Posterior cingulate gyrus (tissue), 11 donors: ENCODE data around the gene SLC26A5.
"Not testable (repeated sequence)": the region's sequence is repeated elsewhere in the genome, so short reads cannot be mapped to it uniquely, and the experiment has no call there.

ENCODE experiments used
- DNase-seq, 10 donors: peaks; one replicate each; pipeline versions ENCODE4 v3.0.0 to v3.0.0-alpha.2; 2020 to 2021; ENCODE audit warnings: mixed read lengths in 3 of 10
- intact Hi-C: fragments of 100-400 bp; cut with DNase I; formaldehyde crosslinking; loops from one replicate; pipeline ENCODE4 v1.15.1; 2023

The SLC26A5 gene

DNA sequence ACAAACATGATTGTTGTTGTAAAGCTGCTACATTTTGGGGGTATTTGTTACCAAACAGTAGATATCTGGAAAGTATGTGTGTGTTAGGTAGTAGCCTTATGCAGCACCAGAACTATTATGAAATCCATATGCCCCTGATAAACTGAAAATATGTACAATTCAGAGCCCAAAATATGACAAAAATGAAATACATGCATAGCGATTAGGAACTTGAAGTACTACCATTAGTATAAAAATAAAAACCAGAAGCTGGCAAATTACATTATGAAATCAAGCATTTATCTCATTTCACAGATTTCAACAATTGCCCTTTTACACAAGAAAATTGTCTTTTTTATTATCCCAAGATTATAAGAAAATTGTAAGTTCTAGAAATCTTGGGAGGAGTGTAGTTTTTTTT is 33.9 kb downstream of the SLC26A5 start:
- intact Hi-C loops = no loop called here
- DNase-seq = no peak

- intact Hi-C loops = loop anchor here (10.0 kb wide), 1 partner anchor 111 kb away; the partner anchor contains the start of gene PMPCB
- DNase-seq = not testable (repeated sequence)
These were observed 40.0 kb downstream of the SLC26A5 start for GRCh38 chr7:103405789-103406613.

- not testable (repeated sequence) for DNase-seq
- intact Hi-C loops = loop anchor here (10.0 kb wide), 1 partner anchor 105 kb away; the partner anchor contains the start of gene PMPCB
These were observed 46.3 kb downstream of the SLC26A5 start for GRCh38 chr7:103399687-103400086.

DNA sequence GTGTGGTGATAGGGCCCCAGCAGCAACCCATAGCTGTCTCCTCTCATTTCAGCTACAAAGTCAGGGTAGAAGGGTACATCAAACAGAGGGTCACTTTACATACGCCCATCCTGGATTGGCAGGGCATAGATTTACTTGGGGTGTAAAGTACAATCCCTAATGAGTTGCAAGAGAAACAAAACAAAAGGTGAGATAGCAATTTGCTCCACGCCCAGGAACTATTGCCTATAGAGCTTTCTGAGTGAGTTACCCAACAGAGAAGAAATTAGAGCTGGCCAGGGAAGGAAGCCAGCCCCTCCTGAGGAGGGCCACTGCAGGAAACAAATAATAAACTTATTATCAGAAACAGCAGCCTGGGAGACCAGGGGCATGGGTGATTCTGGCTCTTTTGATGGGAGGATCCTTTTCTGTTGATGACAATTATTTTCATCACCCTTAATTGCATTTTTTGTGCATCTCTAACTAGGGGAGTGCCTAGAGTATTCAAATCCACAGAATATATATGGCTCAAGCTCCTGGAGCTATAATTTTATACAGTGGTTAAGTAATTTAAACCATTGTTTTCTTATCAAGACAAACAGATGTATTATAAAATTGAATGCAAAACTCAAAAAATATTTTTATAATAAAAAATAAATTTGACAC is 47.4 kb downstream of the SLC26A5 start:
- DNase-seq = no peak
- intact Hi-C loops = no loop called here

GRCh38 chr7:103396471-103396870 is 49.5 kb downstream of the SLC26A5 start:
- DNase-seq = no peak
- intact Hi-C loops = no loop called here

- no peak for DNase-seq
- intact Hi-C loops = no loop called here
These were observed 50.9 kb downstream of the SLC26A5 start for GRCh38 chr7:103395071-103395470.

GRCh38 chr7:103394566-103394965 is 51.4 kb downstream of the SLC26A5 start:
- DNase-seq = no peak
- intact Hi-C loops = no loop called here

DNA sequence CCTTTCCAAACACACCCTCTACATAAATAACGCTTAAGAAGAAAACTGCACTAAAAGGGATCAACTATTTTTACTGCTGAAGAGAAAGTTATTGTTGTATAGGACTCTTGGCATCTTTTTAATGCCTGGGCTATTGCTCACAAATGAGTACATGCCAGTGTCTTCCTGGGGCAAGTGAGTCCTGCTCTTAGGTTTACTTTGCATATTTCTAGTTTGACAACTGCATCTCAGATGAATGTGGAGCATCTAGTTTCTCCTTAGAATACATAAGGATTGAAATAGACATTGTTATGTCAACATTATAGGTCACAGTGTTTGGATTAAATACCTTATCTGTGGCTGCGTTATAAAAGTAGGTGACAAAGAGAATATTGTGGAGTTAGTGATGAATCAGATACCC is 54.0 kb downstream of the SLC26A5 start:
- intact Hi-C loops = no loop called here
- DNase-seq = no peak

GRCh38 chr7:103391150-103391549 is 54.9 kb downstream of the SLC26A5 start:
- intact Hi-C loops = no loop called here
- no peak for DNase-seq

GRCh38 chr7:103389263-103389662 is 56.7 kb downstream of the SLC26A5 start:
- DNase-seq = no peak
- intact Hi-C loops = no loop called here

DNA sequence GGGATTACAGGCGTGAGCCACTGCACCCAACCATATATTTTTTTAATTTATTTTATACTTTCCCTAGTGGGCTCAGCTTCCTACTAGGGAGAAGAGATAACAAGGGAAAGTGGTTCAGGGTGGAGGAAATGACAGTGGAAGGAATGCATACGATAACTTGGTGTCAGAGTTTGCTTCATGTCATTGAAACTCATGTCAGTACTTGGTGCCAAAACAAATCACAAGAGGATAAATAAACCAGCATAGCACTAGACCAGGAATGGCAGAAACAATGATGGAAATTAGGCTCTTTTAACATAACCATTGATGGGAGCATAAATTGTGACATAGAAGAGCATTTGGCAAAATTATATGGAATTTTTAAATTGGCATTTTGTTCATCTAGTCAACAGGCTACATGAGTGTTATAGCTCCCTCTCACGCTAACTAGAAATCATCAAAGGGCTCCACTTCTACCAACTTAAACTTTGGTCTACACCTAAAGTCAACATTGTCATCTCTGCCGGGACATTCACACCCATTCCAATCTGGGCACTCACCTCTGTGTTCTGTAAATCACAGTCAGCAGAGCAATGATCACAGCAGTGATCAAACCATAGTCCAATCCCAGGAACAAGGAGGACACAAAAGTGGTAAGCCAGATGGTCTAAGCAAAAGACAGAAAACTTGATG is 57.4 kb downstream of the SLC26A5 start:
- DNase-seq = no peak
- intact Hi-C loops = no loop called here

GRCh38 chr7:103387242-103387641 is 58.8 kb downstream of the SLC26A5 start:
- intact Hi-C loops = no loop called here
- DNase-seq = no peak

- intact Hi-C loops = no loop called here
- no peak for DNase-seq
These were observed 64.0 kb downstream of the SLC26A5 start for GRCh38 chr7:103382032-103382402.

DNA sequence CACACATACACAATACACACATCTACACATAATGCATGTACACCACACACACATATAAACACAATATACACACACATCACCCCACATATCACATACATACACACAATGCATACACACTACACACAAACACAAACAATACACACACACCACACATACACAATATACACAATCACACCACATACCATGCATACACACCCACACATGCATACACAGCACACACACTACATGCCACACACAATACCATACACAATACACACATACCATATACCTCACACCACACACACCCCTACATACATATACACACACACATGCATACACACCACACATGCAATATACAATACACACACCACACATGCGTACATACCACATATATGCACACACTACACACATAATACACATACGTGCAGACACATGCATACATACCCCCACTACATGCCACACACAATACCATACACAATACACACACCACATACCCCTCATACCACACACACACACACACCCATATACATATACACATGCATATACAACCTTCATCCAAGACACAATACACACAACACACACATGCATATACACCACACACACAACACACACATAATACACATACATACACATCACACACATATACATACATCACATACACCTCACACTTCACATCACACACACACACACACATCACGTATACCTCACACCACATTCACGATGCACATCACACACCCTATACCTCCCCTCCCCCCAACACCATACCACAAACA is 64.6 kb downstream of the SLC26A5 start:
- no peak for DNase-seq
- intact Hi-C loops = no loop called here

DNA sequence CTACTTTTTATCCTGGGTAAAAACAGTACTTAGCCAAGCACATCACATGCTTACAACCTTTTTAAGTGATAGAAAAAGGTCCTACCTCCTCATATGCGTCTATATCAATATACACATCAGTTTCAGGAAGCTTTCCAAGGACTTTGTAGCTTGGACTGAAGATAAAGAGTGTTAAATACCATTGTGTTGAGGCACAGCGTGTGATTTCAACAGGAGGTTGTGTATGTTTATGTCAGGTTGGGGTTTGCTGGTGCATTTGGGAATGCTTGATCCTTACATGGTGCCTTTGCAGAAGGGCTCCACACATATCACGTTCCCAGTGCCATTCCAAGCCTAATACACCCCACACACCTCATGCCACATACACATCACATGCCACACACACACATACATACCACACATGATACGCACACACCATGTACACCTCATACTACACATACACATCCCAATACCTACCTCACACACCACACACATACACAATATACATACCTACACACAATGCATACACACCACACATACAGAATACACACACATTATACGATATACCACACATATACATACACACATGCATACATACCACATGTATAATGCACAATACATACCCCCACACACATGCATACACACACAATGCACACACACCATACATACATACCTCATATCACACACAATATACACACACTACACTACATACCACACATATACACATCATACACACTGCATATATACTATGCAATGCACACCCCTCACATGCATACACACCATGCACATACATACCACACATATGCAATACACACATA is 65.4 kb downstream of the SLC26A5 start:
- intact Hi-C loops = no loop called here
- no peak for DNase-seq

DNA sequence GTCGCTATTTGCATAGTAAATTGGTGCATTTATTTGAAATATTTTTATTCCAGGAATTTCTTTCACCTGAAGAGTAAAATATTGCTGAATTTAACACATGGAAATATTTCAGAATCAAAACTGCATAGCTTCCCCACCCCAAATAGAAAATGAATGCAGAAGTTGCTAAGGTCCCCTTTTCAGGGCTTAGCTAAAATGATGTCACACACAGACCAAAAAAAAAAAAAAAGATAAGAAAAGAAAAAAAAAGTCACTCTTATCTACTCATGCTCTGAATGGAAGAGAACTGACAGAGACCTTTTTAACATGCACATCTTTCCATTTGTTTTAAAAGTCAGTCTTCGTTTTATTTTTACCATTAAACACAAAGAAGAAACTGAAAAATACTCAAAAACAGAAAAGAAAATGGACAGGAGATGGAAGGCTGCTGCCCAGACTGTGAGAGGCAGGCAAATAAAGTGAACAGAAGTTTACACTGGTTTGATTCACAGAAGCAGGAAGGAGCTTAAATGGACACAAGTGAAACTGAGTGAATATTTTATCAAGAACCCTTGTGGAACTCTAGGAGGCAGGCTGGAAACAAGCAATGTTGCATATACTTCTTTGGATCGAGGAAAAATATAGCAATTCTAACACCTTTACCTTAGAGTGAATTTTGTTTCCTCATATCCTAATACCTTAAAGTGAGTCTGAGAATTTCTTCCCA is 66.6 kb downstream of the SLC26A5 start:
- no peak for DNase-seq
- intact Hi-C loops = no loop called here

GRCh38 chr7:103373866-103374643 is 72.0 kb downstream of the SLC26A5 start:
- DNase-seq = no peak
- intact Hi-C loops = no loop called here

DNA sequence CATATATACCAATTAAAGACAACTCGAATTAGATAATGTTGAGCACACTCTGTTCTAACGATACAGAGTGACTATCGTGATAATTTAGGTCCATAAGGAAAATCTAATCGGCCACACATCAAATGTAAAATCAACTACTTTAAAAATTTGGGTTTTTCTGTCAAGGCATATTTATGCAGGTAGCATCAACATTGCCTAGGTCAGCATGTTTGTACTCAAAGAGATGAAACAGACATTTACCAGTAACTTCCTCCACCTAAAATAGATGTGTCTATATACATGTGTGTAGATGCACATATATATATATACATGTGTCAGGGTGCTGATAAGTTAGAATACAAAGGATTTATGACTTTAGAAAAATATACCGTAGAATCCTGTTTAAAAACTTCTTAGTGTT is 76.6 kb downstream of the SLC26A5 start:
- intact Hi-C loops = no loop called here
- DNase-seq = no peak

- intact Hi-C loops = no loop called here
- no peak for DNase-seq
These were observed 96.2 kb downstream of the SLC26A5 start for GRCh38 chr7:103349805-103350204.
